Common myeloid progenitor, CD34-positive (primary cell): ENCODE results near the gene CCDC110.

Experiments
- CTCF ChIA-PET: fragments of 350-600 bp; sonication (Branson Sonifier 250); formaldehyde crosslinking; loops from one replicate; lab custom pipeline; 2021; ENCODE audit warnings: antibody characterized with exemption; lab: Charles Lee
- POLR2A ChIA-PET: fragments of 350-600 bp; sonication (Branson Sonifier 250); formaldehyde crosslinking; loops from one replicate; lab custom pipeline; 2021; ENCODE audit warnings: antibody characterized with exemption; lab: Charles Lee
- DNase-seq, 3 donors: peaks; one replicate each; pipeline versions ENCODE4 v3.0.0 to v3.0.0-alpha.2; 2013
- H3K27ac ChIP-seq, 2 experiments: 1 replicate in 1 of 2; 2 replicates in 1 of 2; pipeline ENCODE4 v1.7.0; 2013; ENCODE audit warnings: inconsistent platforms in 2 of 2, low read length in 2 of 2, mild to moderate bottlenecking in 2 of 2, low read depth in 1 of 2, moderate library complexity in 1 of 2; ENCODE audit not compliant: severe bottlenecking in 2 of 2, insufficient read depth in 1 of 2, poor library complexity in 1 of 2
- H3K27me3 ChIP-seq, 5 experiments: replicated peaks in 2 of 5; 1 replicate in 3 of 5; 2 replicates in 2 of 5; pipeline versions ENCODE4 v1.6.1 to v1.7.0; 2013; ENCODE audit warnings: low read length in 4 of 5, mild to moderate bottlenecking in 2 of 5, moderate library complexity in 2 of 5, inconsistent platforms in 1 of 5; ENCODE audit not compliant: insufficient read depth in 5 of 5, control insufficient read depth in 4 of 5
- H3K36me3 ChIP-seq, 4 experiments: 1 replicate in 2 of 4; 2 replicates in 2 of 4; pipeline versions ENCODE4 v1.6.1 to v1.7.0; 2013; ENCODE audit warnings: low read length in 3 of 4, control low read depth in 1 of 4, mild to moderate bottlenecking in 1 of 4; ENCODE audit not compliant: control insufficient read depth in 4 of 4, insufficient read depth in 4 of 4
- H3K4me1 ChIP-seq, 4 experiments: 1 replicate in 3 of 4; 2 replicates in 1 of 4; pipeline versions ENCODE4 v1.6.1 to v1.7.1; 2013; ENCODE audit warnings: low read length in 3 of 4, mild to moderate bottlenecking in 3 of 4, control low read depth in 1 of 4, inconsistent platforms in 1 of 4, moderate library complexity in 1 of 4; ENCODE audit not compliant: control insufficient read depth in 4 of 4, insufficient read depth in 4 of 4; ENCODE audit errors: control extremely low read depth in 1 of 4
- H3K4me3 ChIP-seq, 7 experiments: 1 replicate in 4 of 7; 2 replicates in 3 of 7; pipeline versions ENCODE4 v1.5.1 to v1.7.0; 2013; ENCODE audit warnings: mild to moderate bottlenecking in 7 of 7, low read length in 6 of 7, moderate library complexity in 6 of 7, inconsistent platforms in 2 of 7, low read depth in 2 of 7, control low read depth in 1 of 7; ENCODE audit not compliant: insufficient read depth in 4 of 7, control insufficient read depth in 1 of 7; ENCODE audit errors: extremely low read depth in 1 of 7
- H3K9me3 ChIP-seq, 5 experiments: 1 replicate in 4 of 5; 2 replicates in 1 of 5; pipeline versions ENCODE4 v1.6.1 to v1.7.1; 2013; ENCODE audit warnings: low read length in 4 of 5, mild to moderate bottlenecking in 2 of 5, inconsistent platforms in 1 of 5, low read depth in 1 of 5, moderate library complexity in 1 of 5; ENCODE audit not compliant: control insufficient read depth in 4 of 5, insufficient read depth in 2 of 5; ENCODE audit errors: control extremely low read depth in 1 of 5
- WGBS: methylation state at CpG from one replicate; pipeline ENCODE4 v1.1.5; 2013; ENCODE audit not compliant: insufficient coverage; 5-methylcytosine and 5-hydroxymethylcytosine counted together

Gene CCDC110

DNA sequence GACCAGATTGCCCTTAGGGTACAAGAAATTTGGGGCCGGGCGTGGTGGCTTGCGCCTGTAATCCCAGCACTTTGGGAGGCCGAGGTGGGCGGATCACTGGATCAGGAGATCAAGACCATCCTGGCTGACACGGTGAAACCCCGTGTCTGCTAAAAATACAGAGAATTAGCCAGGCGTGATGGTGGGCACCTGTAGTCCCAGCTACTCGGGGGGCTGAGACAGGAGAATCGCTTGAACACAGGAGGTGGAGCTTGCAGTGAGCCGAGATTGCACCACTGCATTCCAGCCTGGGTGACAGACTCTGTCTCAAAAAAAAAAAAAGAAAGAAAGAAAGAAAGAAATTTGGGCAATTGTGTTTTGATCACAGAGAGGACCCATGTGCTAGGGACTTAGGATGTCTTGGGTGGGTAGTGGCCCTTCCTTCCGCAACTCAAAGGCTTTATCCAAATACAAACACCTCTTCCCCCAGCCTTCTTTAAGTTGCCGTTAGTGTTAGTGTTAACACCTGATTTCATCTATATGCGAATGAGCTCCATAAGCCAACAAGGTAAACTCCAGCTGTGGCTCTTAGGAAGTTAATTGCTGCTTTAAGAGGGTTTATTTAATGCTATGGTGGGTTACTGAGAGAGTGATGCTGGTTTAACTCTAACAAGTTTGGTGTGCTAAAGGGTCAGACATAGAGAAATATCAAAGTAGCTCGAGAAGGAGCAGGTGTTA, 8.6 kb upstream of the CCDC110 start:
- H3K27me3 ChIP-seq = peaks cover 8 to 70% (median 30%) of the 10 kb centered on the region in 5 experiments
- H3K27ac ChIP-seq = no peak overlapping the region
- no peaks in the 10 kb centered on the region for H3K4me1 ChIP-seq
- WGBS = 59% methylated on average over 14 of the region's 15 CpGs
- H3K9me3 ChIP-seq = no peaks in the 10 kb centered on the region
- DNase-seq = no peak
- ChIA-PET POLR2A (no interaction called here), CTCF (interaction anchor here (0.9 kb wide), 1 partner anchor 11 kb away, joined by 3 read pairs; no protein-coding TSS in a partner anchor)
- no peak overlapping the region for H3K4me3 ChIP-seq
- no peaks in the 10 kb centered on the region for H3K36me3 ChIP-seq

DNA sequence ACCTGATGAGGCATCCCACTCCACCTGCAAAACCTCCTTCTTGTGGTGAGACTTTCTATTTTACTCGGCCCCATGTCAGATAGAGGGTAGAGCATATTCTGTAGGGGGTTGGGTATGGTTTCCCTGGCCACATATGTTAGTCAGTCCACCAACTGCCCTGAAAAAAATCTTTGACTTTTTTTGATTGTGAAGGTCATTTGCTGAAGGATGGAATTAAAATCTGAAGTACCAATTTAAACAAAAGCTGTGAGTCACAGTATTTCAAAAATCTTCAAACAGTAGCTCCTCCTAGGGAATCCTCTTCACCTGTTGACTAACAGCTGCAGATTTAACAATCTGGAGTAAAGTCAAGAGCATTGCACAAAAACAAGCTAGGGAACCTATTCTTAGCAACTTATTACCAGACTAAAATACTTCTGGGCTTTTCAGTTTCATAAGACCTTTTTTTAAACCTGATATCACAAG, 8.0 kb upstream of the CCDC110 start:
- Histone ChIP-seq H3K36me3 (no peaks in the 10 kb centered on the region), H3K27ac (no peak overlapping the region), H3K9me3 (no peaks in the 10 kb centered on the region), H3K4me3 (no peak overlapping the region), H3K27me3 (peaks cover 10 to 76% (median 30%) of the 10 kb centered on the region in 5 experiments), H3K4me1 (no peaks in the 10 kb centered on the region)
- ChIA-PET CTCF (interaction anchor here (1.6 kb wide), 1 partner anchor 35 kb away, joined by 5 read pairs; no protein-coding TSS in a partner anchor), POLR2A (no interaction called here)
- WGBS = 60% methylated on average over 1 of the region's 1 CpG
- no peak for DNase-seq

GRCh38 chr4:185473247-185473646, 1.7 kb upstream of the CCDC110 start:
- peaks cover 4 to 17% (median 14%) of the 10 kb centered on the region in 4 experiments for H3K4me1 ChIP-seq
- no peak overlapping the region for H3K27ac ChIP-seq
- WGBS = 95% methylated on average over 7 of the region's 8 CpGs
- H3K36me3 ChIP-seq = no peaks in the 10 kb centered on the region
- no peak for DNase-seq
- ChIA-PET CTCF (interaction anchor here (1.3 to 4.6 kb wide), 2 partner anchors 113 to 124 kb away, joined by 3 to 21 read pairs; no protein-coding TSS in a partner anchor), POLR2A (no interaction called here)
- no peak overlapping the region for H3K4me3 ChIP-seq
- H3K27me3 ChIP-seq = peaks cover 15 to 76% (median 28%) of the 10 kb centered on the region in 5 experiments
- H3K9me3 ChIP-seq = peaks cover 0 to 4% (median 0%) of the 10 kb centered on the region in 5 experiments

- H3K9me3 ChIP-seq = peaks cover 0 to 4% (median 0%) of the 10 kb centered on the region in 5 experiments
- H3K27ac ChIP-seq = no peak overlapping the region
- ChIA-PET POLR2A (interaction anchor here (0.6 kb wide), 1 partner anchor 47 kb away, joined by 6 read pairs; no protein-coding TSS in a partner anchor), CTCF (interaction anchor here (0.8 to 4.6 kb wide), 4 partner anchors 40 to 128 kb away, joined by 3 to 21 read pairs (median 3); no protein-coding TSS in a partner anchor)
- no peak for DNase-seq
- H3K4me3 ChIP-seq = peak overlapping the region in 6 of 7 experiments; percentile 44 to 74 (median 64)
- peaks cover 4 to 17% (median 14%) of the 10 kb centered on the region in 4 experiments for H3K4me1 ChIP-seq
- 49% methylated on average over 4 of the region's 10 CpGs for WGBS
- no peaks in the 10 kb centered on the region for H3K36me3 ChIP-seq
- H3K27me3 ChIP-seq = peaks cover 13 to 75% (median 24%) of the 10 kb centered on the region in 5 experiments
These were observed 590 bp upstream of the CCDC110 start for GRCh38 chr4:185472103-185472542.

GRCh38 chr4:185470501-185471195, 885 bp downstream of the CCDC110 start:
- H3K27ac ChIP-seq = no peak overlapping the region
- H3K4me1 ChIP-seq = peaks cover 4 to 17% (median 14%) of the 10 kb centered on the region in 4 experiments
- peaks cover 9 to 78% (median 29%) of the 10 kb centered on the region in 5 experiments for H3K27me3 ChIP-seq
- peaks cover 0 to 4% (median 0%) of the 10 kb centered on the region in 5 experiments for H3K9me3 ChIP-seq
- DNase-seq = peak; percentile 7 to 54 (median 28)
- WGBS = 8% methylated on average over 22 of the region's 41 CpGs
- ChIA-PET CTCF (interaction anchor here (1.0 kb wide), 1 partner anchor 127 kb away, joined by 5 read pairs; no protein-coding TSS in a partner anchor), POLR2A (no interaction called here)
- no peaks in the 10 kb centered on the region for H3K36me3 ChIP-seq
- peak overlapping the region in 6 of 7 experiments; percentile 0 to 72 (median 46) for H3K4me3 ChIP-seq

DNA sequence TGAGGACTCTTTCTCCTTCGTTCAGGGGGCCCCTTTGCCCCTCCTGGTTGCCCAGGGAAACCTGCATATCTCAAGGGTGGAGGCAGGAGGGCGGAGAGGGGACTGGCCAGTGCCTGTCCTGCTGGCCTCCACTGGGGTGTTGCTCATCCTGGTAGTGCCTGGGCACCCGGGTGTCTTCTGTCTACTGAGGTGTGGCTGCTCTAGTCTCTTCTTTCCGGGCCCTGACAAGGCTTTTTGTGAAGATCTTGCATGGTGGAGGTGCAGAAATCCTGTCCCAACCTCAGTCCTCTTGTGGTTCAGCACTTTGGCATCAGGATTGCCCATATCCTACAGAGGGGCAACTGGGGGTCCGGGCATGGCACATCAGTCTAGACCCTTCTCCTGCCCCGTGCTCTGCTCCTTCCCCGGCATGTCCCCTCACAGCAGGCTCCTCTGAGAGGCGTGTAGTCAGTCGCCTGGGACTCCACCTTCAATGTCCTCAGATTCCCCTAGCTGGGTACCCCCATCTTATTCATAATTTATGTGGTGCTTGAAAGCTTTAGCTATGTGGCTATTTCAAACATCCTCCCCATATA, 1.9 kb downstream of the CCDC110 start:
- CTCF ChIA-PET = interaction anchor here (1.0 kb wide), 1 partner anchor 128 kb away, joined by 5 read pairs; no protein-coding TSS in a partner anchor
- no peak for DNase-seq
- Histone ChIP-seq H3K27ac (no peak overlapping the region), H3K9me3 (peaks cover 0 to 4% (median 0%) of the 10 kb centered on the region in 5 experiments), H3K4me1 (peaks cover 4 to 17% (median 14%) of the 10 kb centered on the region in 4 experiments), H3K4me3 (no peak overlapping the region), H3K27me3 (peaks cover 9 to 75% (median 28%) of the 10 kb centered on the region in 5 experiments), H3K36me3 (no peaks in the 10 kb centered on the region)
- POLR2A ChIA-PET = no interaction called here
- 84% methylated on average over 6 of the region's 9 CpGs for WGBS
